K562 (cell line): ENCODE data around the gene AURKB. TPM values are rescaled to one million over a fixed set of nuclear protein-coding genes. Genes with fewer than 3 reads are reported as not detected.

Source experiments
- DDX20 ChIP-seq: fragments of 450-650 bp; IDR thresholded peaks from 2 replicates; pipeline ENCODE4 v1.6.1; 2016; ENCODE audit warnings: missing genetic modification characterization, low read depth, mild to moderate bottlenecking, missing compliant biosample characterization, moderate library complexity
- GTF3C2 ChIP-seq: IDR thresholded peaks from 3 replicates; pipeline ENCODE4 v1.6.1; 2011; ENCODE audit warnings: borderline replicate concordance, mild to moderate bottlenecking, moderate library complexity; ENCODE audit not compliant: insufficient read length; ENCODE audit errors: extremely low read depth
- MGA ChIP-seq: fragments of 450-650 bp; IDR thresholded peaks from 2 replicates; pipeline ENCODE4 v1.6.1; 2016; ENCODE audit warnings: mild to moderate bottlenecking, moderate library complexity
- NCOA2 ChIP-seq, 2 experiments: fragments of 450-650 bp; IDR thresholded peaks; 2 replicates each; pipeline ENCODE4 v1.6.1; 2018; ENCODE audit warnings: mild to moderate bottlenecking in 2 of 2, moderate library complexity in 1 of 2; ENCODE audit not compliant: partially characterized antibody in 2 of 2
- POLR3G ChIP-seq: IDR thresholded peaks from 2 replicates; pipeline ENCODE4 v1.6.1; 2011; ENCODE audit not compliant: insufficient read length, insufficient replicate concordance; ENCODE audit errors: extremely low read depth
- RFX5 ChIP-seq: IDR thresholded peaks from 2 replicates; pipeline ENCODE4 v1.6.1; 2011; ENCODE audit warnings: low read depth, mild to moderate bottlenecking, improper control_type of control experiment, low read length
- SNIP1 ChIP-seq: fragments of 450-650 bp; IDR thresholded peaks from 2 replicates; pipeline ENCODE4 v1.7.1; 2017; ENCODE audit warnings: low read depth, mild to moderate bottlenecking
- WHSC1 ChIP-seq: IDR thresholded peaks from one replicate; pipeline ENCODE4 v1.6.1; 2012; ENCODE audit warnings: low read length, control low read depth, inconsistent platforms
- ZNF280A ChIP-seq: fragments of 450-650 bp; IDR thresholded peaks from 2 replicates; pipeline ENCODE4 v1.6.1; 2018; ENCODE audit warnings: mild to moderate bottlenecking, low read depth; ENCODE audit not compliant: partially characterized antibody
- polyA plus RNA-seq, 8 experiments: library from polyadenylated mRNA; depleted of rRNA in 4 of 8; stranded (reverse) in 5 of 8; unstranded in 3 of 8; fragments of >200 nt; fragmentation: Nextera tagmentation in 2 of 8; fragmentation: Illumina TruSeq in 1 of 8; extraction: Ambion mirVana in 2 of 8; extraction: Trizol in 1 of 8; gene quantifications; 2 replicates each; pipeline versions ENCODE4 v1.2.1 to v1.2.3, GENCODE V29; 2011 to 2014; ENCODE audit warnings: inconsistent platforms in 1 of 8, missing spikeins in 1 of 8
- total RNA-seq, 7 experiments: library from RNA; depleted of rRNA in 6 of 7; stranded (reverse); fragments of >200 nt in 6 of 7; fragmentation: Illumina TruSeq in 2 of 7; extraction: Trizol in 2 of 7; gene quantifications; 2 replicates each; pipeline versions ENCODE4 v1.2.1 to v1.2.3, GENCODE V29; 2011 to 2021; ENCODE audit warnings: low replicate concordance in 1 of 7

Gene AURKB
- total and polyA plus RNA-seq, 9 of the 15 experiments (the other 6 are each of a cell fraction or from before 2014, with no cell fraction given) = 27.2 to 114 (median 74.8) TPM

- TF ChIP-seq MGA (no peak), POLR3G (peak; percentile 34), ZNF280A (no peak), DDX20 (tag) (no peak), SNIP1 (no peak), GTF3C2 (no peak), NCOA2 (IDR thresholded peaks at IDR 0.05; ENCODE audit: partially characterized antibody in 2 of 2) (no peak), RFX5 (no peak; the same call in 1 of the 2 replicates), WHSC1 (no peak)
Observed at GRCh38 chr17:8187517-8188262, 22.7 kb downstream of the AURKB start (continued).
